PC-3 (cell line): ENCODE results near the gene NDEL1. TPM values are rescaled to one million over a fixed set of nuclear protein-coding genes. Genes with fewer than 3 reads are reported as not detected.

Experiments used
- ATAC-seq: fragments of 200-7000 bp; cut with Tn5 transposase; 2 replicates; pipeline ENCODE4 v1.9.1; 2020; ENCODE audit warnings: mild to moderate bottlenecking, moderate library complexity
- BruUV-seq: library from RNA; stranded (reverse); fragments of 400-500 nt; replicated peaks from 2 replicates; lab custom pipeline; 2021; lab: Mats Ljungman, UMichigan
- CTCF ChIA-PET: fragments of 300-600 bp; sonication (Branson Sonifier 250); formaldehyde crosslinking; loops from one replicate; lab custom pipeline; 2022; ENCODE audit warnings: antibody characterized with exemption; lab: Charles Lee
- POLR2A ChIA-PET: fragments of 300-600 bp; sonication (Branson Sonifier 250); formaldehyde crosslinking; loops from one replicate; lab custom pipeline; 2022; ENCODE audit warnings: antibody characterized with exemption; ENCODE audit not compliant: unreplicated experiment; lab: Charles Lee
- DNase-seq: peaks from one replicate; pipeline ENCODE4 v3.0.0-alpha.2; 2015
- H2AFZ ChIP-seq: fragments of 300-600 bp; sonication (generic); 2 replicates; pipeline ENCODE4 v1.6.0; 2016; ENCODE audit warnings: antibody characterized with exemption, low read length
- H3F3A ChIP-seq: fragments of 300-600 bp; sonication (generic); one replicate; pipeline ENCODE4 v1.6.0; 2017; ENCODE audit warnings: antibody characterized with exemption, low read length, control low read depth, mild to moderate bottlenecking; ENCODE audit not compliant: unreplicated experiment
- H3K27ac ChIP-seq: fragments of 300-600 bp; sonication (generic); 2 replicates; pipeline ENCODE4 v1.5.1; 2016; ENCODE audit warnings: mild to moderate bottlenecking, low read length
- H3K27me3 ChIP-seq: fragments of 300-600 bp; sonication (generic); 2 replicates; pipeline ENCODE4 v1.6.1; 2016; ENCODE audit warnings: low read length, mixed read lengths
- H3K36me3 ChIP-seq: fragments of 300-600 bp; sonication (generic); 2 replicates; pipeline ENCODE4 v1.6.1; 2016; ENCODE audit warnings: low read depth, mixed run types, low read length, mixed read lengths
- H3K4me1 ChIP-seq: fragments of 300-600 bp; sonication (generic); 2 replicates; pipeline ENCODE4 v1.5.1; 2016; ENCODE audit warnings: low read length; ENCODE audit not compliant: insufficient read depth
- H3K4me2 ChIP-seq: fragments of 300-600 bp; sonication (generic); 2 replicates; pipeline ENCODE4 v1.6.0; 2016; ENCODE audit warnings: low read length
- H3K4me3 ChIP-seq: fragments of 300-600 bp; sonication (generic); 2 replicates; pipeline ENCODE4 v1.5.1; 2016; ENCODE audit warnings: mild to moderate bottlenecking, low read length, mixed read lengths
- H3K79me2 ChIP-seq: fragments of 300-600 bp; sonication (generic); 2 replicates; pipeline ENCODE4 v1.6.1; 2017; ENCODE audit warnings: low read length, mixed read lengths
- H3K9ac ChIP-seq: fragments of 300-600 bp; sonication (generic); 2 replicates; pipeline ENCODE4 v1.6.0; 2016; ENCODE audit warnings: mild to moderate bottlenecking, low read length
- H3K9me2 ChIP-seq: fragments of 300-600 bp; sonication (generic); replicated peaks from 2 replicates; pipeline ENCODE4 v1.6.1; 2016; ENCODE audit warnings: mixed run types, low read length, mixed read lengths
- H3K9me3 ChIP-seq: fragments of 300-600 bp; sonication (generic); 2 replicates; pipeline ENCODE4 v1.6.1; 2016; ENCODE audit warnings: low read length, mixed read lengths
- H4K20me1 ChIP-seq: fragments of 300-600 bp; sonication (generic); 2 replicates; pipeline ENCODE4 v1.6.1; 2016; ENCODE audit warnings: low read length, mixed read lengths
- EZH2 ChIP-seq: fragments of 300-600 bp; sonication (generic); IDR thresholded peaks from one replicate; pipeline ENCODE4 v1.6.1; 2017; ENCODE audit warnings: antibody characterized with exemption, mild to moderate bottlenecking, low read length; ENCODE audit not compliant: unreplicated experiment
- EZH2phosphoT487 ChIP-seq: fragments of 300-600 bp; sonication (generic); IDR thresholded peaks from 2 replicates; pipeline ENCODE4 v1.6.1; 2018; ENCODE audit warnings: mild to moderate bottlenecking, antibody characterized with exemption, low read length, borderline replicate concordance
- intact Hi-C: fragments of 100-400 bp; cut with micrococcal nuclease; formaldehyde crosslinking; loops from 2 replicates; pipeline ENCODE4 v1.9.0; 2023
- total RNA-seq: library from RNA; depleted of rRNA; stranded (reverse); fragments of >200 nt; gene quantifications from 2 replicates; pipeline ENCODE4 v1.2.3, GENCODE V29; 2014
- TF ChIP-seq, protein P1 (sequence below): fragments of 300-600 bp; sonication (generic); conservative IDR thresholded peaks from 2 replicates; pipeline ENCODE4 v1.5.1; 2017; ENCODE audit warnings: antibody characterized with exemption, low read depth, mild to moderate bottlenecking, low read length

NDEL1 gene
- total RNA-seq, 1 experiment from 2014 or later: 32.7 TPM

GRCh38 chr17:8492121-8492520 lies 56.4 kb downstream of the NDEL1 start:
- no peak for ATAC-seq
- DNase-seq: no peak
- H3F3A ChIP-seq: no peaks in the 10 kb centered on the region
- H3K9me3 ChIP-seq: no peaks in the 10 kb centered on the region
- H3K27ac ChIP-seq: no peak overlapping the region
- H3K9ac ChIP-seq: no peak overlapping the region
- POLR2A ChIA-PET: interaction anchor here (0.6 kb wide), 1 partner anchor 305 kb away, joined by 3 read pairs; no protein-coding TSS in a partner anchor
- no peak overlapping the region for H3K4me3 ChIP-seq
- TF ChIP-seq EZH2: no peak
- TF ChIP-seq EZH2phosphoT487: no peak
- TF ChIP-seq, protein P1, sequence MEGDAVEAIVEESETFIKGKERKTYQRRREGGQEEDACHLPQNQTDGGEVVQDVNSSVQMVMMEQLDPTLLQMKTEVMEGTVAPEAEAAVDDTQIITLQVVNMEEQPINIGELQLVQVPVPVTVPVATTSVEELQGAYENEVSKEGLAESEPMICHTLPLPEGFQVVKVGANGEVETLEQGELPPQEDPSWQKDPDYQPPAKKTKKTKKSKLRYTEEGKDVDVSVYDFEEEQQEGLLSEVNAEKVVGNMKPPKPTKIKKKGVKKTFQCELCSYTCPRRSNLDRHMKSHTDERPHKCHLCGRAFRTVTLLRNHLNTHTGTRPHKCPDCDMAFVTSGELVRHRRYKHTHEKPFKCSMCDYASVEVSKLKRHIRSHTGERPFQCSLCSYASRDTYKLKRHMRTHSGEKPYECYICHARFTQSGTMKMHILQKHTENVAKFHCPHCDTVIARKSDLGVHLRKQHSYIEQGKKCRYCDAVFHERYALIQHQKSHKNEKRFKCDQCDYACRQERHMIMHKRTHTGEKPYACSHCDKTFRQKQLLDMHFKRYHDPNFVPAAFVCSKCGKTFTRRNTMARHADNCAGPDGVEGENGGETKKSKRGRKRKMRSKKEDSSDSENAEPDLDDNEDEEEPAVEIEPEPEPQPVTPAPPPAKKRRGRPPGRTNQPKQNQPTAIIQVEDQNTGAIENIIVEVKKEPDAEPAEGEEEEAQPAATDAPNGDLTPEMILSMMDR: no peak
- intact Hi-C loops: no loop called here
- H3K4me2 ChIP-seq: no peak overlapping the region
- no peaks in the 10 kb centered on the region for H3K9me2 ChIP-seq
- H3K4me1 ChIP-seq: no peaks in the 10 kb centered on the region
- no TSS peak for BruUV-seq
- CTCF ChIA-PET: no interaction called here
- no peaks in the 10 kb centered on the region for H3K27me3 ChIP-seq
- no peaks in the 10 kb centered on the region for H3K79me2 ChIP-seq
- H2AFZ ChIP-seq: no peak overlapping the region
- H4K20me1 ChIP-seq: no peaks in the 10 kb centered on the region
- 0 out of 2 replicates have a peak, but pooled peaks cover 3% of the 10 kb centered on the region for H3K36me3 ChIP-seq

GRCh38 chr17:8494021-8494420 lies 58.3 kb downstream of the NDEL1 start:
- Histone ChIP-seq H3K79me2 (no peaks in the 10 kb centered on the region), H3K4me1 (no peaks in the 10 kb centered on the region), H3K9me2 (no peaks in the 10 kb centered on the region), H3K9ac (no peak overlapping the region), H3K4me2 (no peak overlapping the region), H3K36me3 (no peaks in the 10 kb centered on the region), H3F3A (no peaks in the 10 kb centered on the region), H3K4me3 (no peak overlapping the region), H2AFZ (no peak overlapping the region), H4K20me1 (no peaks in the 10 kb centered on the region), H3K9me3 (no peaks in the 10 kb centered on the region), H3K27me3 (no peaks in the 10 kb centered on the region), H3K27ac (no peak overlapping the region)
- CTCF ChIA-PET: no interaction called here
- POLR2A ChIA-PET: no interaction called here
- DNase-seq: no peak
- intact Hi-C loops: no loop called here
- no TSS peak for BruUV-seq
- TF ChIP-seq EZH2phosphoT487 (no peak), EZH2 (no peak)
- TF ChIP-seq, protein P1: no peak
- no peak for ATAC-seq

GRCh38 chr17:8494506-8495111 lies 58.9 kb downstream of the NDEL1 start:
- Histone ChIP-seq H3K4me1 (no peaks in the 10 kb centered on the region), H3K9me2 (no peaks in the 10 kb centered on the region), H4K20me1 (no peaks in the 10 kb centered on the region), H3K36me3 (no peaks in the 10 kb centered on the region), H3F3A (no peaks in the 10 kb centered on the region), H3K27me3 (no peaks in the 10 kb centered on the region), H3K4me3 (no peak overlapping the region), H3K27ac (no peak overlapping the region), H3K4me2 (no peak overlapping the region), H2AFZ (no peak overlapping the region), H3K79me2 (no peaks in the 10 kb centered on the region), H3K9me3 (no peaks in the 10 kb centered on the region), H3K9ac (no peak overlapping the region)
- ChIA-PET CTCF (interaction anchor here (0.6 kb wide), 1 partner anchor 247 kb away, joined by 3 read pairs; no protein-coding TSS in a partner anchor), POLR2A (no interaction called here)
- no peak for TF ChIP-seq EZH2
- TF ChIP-seq EZH2phosphoT487: no peak
- TF ChIP-seq, protein P1: no peak
- BruUV-seq: no TSS peak
- ATAC-seq (no peak), DNase-seq (no peak)
- intact Hi-C loops: no loop called here
